ENCODE results near the gene INPP5K.

DNA sequence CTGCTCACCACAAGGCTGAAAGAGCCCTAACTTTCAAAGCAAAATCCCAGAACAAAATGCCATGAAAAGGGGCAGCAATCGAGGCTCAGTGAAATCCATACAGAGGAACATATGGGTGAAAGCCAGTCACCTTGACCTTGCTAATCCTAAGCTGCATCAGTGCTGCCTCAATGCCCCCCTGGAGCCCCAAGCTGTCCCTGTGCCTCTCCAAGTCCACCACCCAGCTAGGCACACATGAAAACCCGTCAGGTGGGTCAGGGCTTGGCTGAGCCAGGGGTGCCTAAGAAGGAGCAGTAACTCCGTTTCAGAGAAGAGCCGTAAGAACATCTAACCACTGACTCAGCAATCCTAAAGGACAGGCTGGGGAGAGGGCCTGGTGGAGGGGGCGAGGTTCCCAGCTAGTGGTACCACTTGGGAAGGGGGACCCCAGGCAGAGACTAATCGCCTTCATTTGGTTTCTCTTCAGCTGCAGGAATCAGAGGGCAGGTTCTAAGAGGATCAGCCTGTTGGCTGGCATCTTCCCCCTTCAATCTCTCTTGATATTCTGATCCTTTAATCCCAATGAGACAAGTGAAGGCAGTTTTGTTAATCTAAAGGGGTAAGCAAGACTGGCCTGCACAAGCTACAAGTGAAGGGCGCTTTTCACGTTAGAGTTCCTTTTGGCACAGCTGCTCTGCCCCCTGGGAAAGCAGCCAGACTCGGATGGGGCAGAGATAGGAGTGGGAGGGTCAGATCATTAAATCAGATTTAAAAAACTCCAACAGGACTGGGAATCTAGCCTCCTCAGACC lies 38.5 kb upstream of the INPP5K start:
- TF ChIP-seq, protein P1, sequence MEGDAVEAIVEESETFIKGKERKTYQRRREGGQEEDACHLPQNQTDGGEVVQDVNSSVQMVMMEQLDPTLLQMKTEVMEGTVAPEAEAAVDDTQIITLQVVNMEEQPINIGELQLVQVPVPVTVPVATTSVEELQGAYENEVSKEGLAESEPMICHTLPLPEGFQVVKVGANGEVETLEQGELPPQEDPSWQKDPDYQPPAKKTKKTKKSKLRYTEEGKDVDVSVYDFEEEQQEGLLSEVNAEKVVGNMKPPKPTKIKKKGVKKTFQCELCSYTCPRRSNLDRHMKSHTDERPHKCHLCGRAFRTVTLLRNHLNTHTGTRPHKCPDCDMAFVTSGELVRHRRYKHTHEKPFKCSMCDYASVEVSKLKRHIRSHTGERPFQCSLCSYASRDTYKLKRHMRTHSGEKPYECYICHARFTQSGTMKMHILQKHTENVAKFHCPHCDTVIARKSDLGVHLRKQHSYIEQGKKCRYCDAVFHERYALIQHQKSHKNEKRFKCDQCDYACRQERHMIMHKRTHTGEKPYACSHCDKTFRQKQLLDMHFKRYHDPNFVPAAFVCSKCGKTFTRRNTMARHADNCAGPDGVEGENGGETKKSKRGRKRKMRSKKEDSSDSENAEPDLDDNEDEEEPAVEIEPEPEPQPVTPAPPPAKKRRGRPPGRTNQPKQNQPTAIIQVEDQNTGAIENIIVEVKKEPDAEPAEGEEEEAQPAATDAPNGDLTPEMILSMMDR (IDR thresholded peaks at IDR 0.05; ENCODE audit: poor library complexity, severe bottlenecking): no peak
- TF ChIP-seq, protein P2, sequence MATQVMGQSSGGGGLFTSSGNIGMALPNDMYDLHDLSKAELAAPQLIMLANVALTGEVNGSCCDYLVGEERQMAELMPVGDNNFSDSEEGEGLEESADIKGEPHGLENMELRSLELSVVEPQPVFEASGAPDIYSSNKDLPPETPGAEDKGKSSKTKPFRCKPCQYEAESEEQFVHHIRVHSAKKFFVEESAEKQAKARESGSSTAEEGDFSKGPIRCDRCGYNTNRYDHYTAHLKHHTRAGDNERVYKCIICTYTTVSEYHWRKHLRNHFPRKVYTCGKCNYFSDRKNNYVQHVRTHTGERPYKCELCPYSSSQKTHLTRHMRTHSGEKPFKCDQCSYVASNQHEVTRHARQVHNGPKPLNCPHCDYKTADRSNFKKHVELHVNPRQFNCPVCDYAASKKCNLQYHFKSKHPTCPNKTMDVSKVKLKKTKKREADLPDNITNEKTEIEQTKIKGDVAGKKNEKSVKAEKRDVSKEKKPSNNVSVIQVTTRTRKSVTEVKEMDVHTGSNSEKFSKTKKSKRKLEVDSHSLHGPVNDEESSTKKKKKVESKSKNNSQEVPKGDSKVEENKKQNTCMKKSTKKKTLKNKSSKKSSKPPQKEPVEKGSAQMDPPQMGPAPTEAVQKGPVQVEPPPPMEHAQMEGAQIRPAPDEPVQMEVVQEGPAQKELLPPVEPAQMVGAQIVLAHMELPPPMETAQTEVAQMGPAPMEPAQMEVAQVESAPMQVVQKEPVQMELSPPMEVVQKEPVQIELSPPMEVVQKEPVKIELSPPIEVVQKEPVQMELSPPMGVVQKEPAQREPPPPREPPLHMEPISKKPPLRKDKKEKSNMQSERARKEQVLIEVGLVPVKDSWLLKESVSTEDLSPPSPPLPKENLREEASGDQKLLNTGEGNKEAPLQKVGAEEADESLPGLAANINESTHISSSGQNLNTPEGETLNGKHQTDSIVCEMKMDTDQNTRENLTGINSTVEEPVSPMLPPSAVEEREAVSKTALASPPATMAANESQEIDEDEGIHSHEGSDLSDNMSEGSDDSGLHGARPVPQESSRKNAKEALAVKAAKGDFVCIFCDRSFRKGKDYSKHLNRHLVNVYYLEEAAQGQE (IDR thresholded peaks at IDR 0.05; ENCODE audit: borderline replicate concordance): no peak
- TF ChIP-seq POLR2AphosphoS5 (IDR thresholded peaks at IDR 0.05) (no peak), EZH2 (IDR thresholded peaks at IDR 0.05; ENCODE audit: borderline replicate concordance, insufficient read depth, low read length, poor library complexity, severe bottlenecking) (no peak), MXI1 (conservative IDR thresholded peaks at IDR 0.05; ENCODE audit: poor library complexity, severe bottlenecking) (no peak), RAD21 (conservative IDR thresholded peaks at IDR 0.05) (no peak), SMC3 (conservative IDR thresholded peaks at IDR 0.05; ENCODE audit: poor library complexity) (no peak), TAF1 (IDR thresholded peaks at IDR 0.05; ENCODE audit: low read depth) (no peak)

Data from neural cell (in vitro differentiated cells).